A673 (cell line): Measurements from ENCODE around the gene PROC. TPM values are rescaled to one million over a fixed set of nuclear protein-coding genes. Genes with fewer than 3 reads are reported as not detected.

Experiments used
- BruUV-seq: library from RNA; stranded (reverse); fragments of 400-500 nt; replicated peaks from 2 replicates; lab custom pipeline; 2021; lab: Mats Ljungman, UMichigan
- CTCF ChIA-PET: fragments of 300-600 bp; sonication (Branson Sonifier 250); formaldehyde crosslinking; loops from one replicate; lab custom pipeline; 2022; ENCODE audit warnings: antibody characterized with exemption; lab: Charles Lee
- POLR2A ChIA-PET: fragments of 300-600 bp; sonication (Branson Sonifier 250); formaldehyde crosslinking; loops from one replicate; lab custom pipeline; 2022; ENCODE audit warnings: antibody characterized with exemption; ENCODE audit not compliant: low non-redundant PET; lab: Charles Lee
- DNase-seq: peaks from one replicate; pipeline ENCODE4 v3.0.0-alpha.2; 2015; ENCODE audit warnings: low spot score
- H3K27ac ChIP-seq: fragments of 200-600 bp; sonication (generic); 2 replicates; pipeline ENCODE4 v1.5.1; 2016; ENCODE audit warnings: mixed run types, low read depth, mild to moderate bottlenecking, mixed read lengths, antibody characterized with exemption, low read length; ENCODE audit not compliant: poor library complexity, severe bottlenecking
- H3K27me3 ChIP-seq: fragments of 200-600 bp; sonication (generic); replicated peaks from 2 replicates; pipeline ENCODE4 v1.6.1; 2017; ENCODE audit warnings: mixed run types, low read depth, mild to moderate bottlenecking, mixed read lengths, antibody characterized with exemption, low read length; ENCODE audit not compliant: insufficient read depth, poor library complexity
- H3K36me3 ChIP-seq: fragments of 200-600 bp; sonication (generic); 2 replicates; pipeline ENCODE4 v1.6.1; 2016; ENCODE audit warnings: mixed run types, mild to moderate bottlenecking, mixed read lengths, antibody characterized with exemption, low read length; ENCODE audit not compliant: insufficient read depth, poor library complexity, severe bottlenecking
- H3K4me1 ChIP-seq: fragments of 200-600 bp; sonication (generic); 2 replicates; pipeline ENCODE4 v1.6.1; 2017; ENCODE audit warnings: mixed run types, mild to moderate bottlenecking, mixed read lengths, antibody characterized with exemption, low read length; ENCODE audit not compliant: insufficient read depth, poor library complexity, severe bottlenecking
- H3K4me3 ChIP-seq: fragments of 200-600 bp; sonication (generic); 2 replicates; pipeline ENCODE4 v1.5.1; 2016; ENCODE audit warnings: low read depth, mixed run types, mild to moderate bottlenecking, mixed read lengths, low read length; ENCODE audit not compliant: poor library complexity, severe bottlenecking
- H3K9me3 ChIP-seq: fragments of 200-600 bp; sonication (generic); 2 replicates; pipeline ENCODE4 v1.6.1; 2016; ENCODE audit warnings: mixed run types, low read depth, mild to moderate bottlenecking, mixed read lengths, antibody characterized with exemption, low read length; ENCODE audit not compliant: poor library complexity, severe bottlenecking
- EZH2 ChIP-seq: fragments of 200-600 bp; sonication (generic); IDR thresholded peaks from 2 replicates; pipeline ENCODE4 v1.6.1; 2017; ENCODE audit warnings: borderline replicate concordance, low read depth, mild to moderate bottlenecking, mixed read lengths, antibody characterized with exemption, low read length; ENCODE audit not compliant: poor library complexity, severe bottlenecking
- intact Hi-C: fragments of 100-400 bp; cut with micrococcal nuclease; formaldehyde crosslinking; loops from one replicate; pipeline ENCODE4 v1.10.0; 2022; ENCODE audit not compliant: unreplicated experiment
- total RNA-seq: library from RNA; stranded (reverse); gene quantifications from 2 replicates; pipeline ENCODE4 v1.2.3, GENCODE V29; 2021
- TF ChIP-seq, protein P1 (sequence below): fragments of 300-800, 200-600 bp; sonication (generic); conservative IDR thresholded peaks from 2 replicates; pipeline ENCODE4 v1.5.1; 2017; ENCODE audit warnings: low read depth, mild to moderate bottlenecking, antibody characterized with exemption, low read length, moderate library complexity, mixed read lengths

PROC gene
- total RNA-seq, 1 experiment from 2014 or later, result not detected

DNA sequence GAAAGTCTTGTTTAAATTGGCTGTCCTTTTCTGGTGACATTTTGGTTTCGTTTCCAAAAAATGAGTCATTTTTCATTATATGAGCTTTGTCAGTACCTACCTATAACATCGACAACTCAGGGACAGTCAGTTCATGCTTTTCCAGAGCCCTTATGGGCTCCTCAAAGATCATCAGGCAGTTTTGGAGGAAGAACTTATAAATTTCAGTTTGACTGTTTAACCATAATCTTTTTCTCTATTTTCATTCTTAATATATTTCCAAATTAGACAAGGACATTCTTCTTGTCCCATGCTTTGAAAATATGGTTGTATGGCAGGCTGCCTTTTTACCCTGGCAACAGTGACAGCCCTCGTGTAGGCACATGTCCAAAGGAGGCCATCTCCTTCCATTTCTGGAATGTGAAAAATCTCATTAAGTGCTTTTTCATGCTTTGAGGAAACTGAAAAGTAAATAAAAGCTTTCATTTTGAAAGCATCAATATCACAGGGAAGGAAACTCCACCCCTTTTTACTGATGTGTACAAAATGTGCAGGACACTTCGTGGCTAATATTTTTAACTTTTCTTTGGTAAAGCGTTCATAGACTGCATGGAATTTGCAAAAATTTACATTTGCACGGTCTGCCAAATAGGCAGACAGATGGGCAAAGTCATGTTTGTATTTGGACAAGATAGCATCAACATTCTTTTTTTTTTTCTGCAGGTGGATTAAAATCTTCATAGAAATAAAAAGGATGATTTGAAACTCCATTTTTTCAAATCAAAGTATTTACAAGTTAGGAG, 7.2 kb upstream of the PROC start:
- peak; percentile 78 for DNase-seq
- TF ChIP-seq, protein P1, sequence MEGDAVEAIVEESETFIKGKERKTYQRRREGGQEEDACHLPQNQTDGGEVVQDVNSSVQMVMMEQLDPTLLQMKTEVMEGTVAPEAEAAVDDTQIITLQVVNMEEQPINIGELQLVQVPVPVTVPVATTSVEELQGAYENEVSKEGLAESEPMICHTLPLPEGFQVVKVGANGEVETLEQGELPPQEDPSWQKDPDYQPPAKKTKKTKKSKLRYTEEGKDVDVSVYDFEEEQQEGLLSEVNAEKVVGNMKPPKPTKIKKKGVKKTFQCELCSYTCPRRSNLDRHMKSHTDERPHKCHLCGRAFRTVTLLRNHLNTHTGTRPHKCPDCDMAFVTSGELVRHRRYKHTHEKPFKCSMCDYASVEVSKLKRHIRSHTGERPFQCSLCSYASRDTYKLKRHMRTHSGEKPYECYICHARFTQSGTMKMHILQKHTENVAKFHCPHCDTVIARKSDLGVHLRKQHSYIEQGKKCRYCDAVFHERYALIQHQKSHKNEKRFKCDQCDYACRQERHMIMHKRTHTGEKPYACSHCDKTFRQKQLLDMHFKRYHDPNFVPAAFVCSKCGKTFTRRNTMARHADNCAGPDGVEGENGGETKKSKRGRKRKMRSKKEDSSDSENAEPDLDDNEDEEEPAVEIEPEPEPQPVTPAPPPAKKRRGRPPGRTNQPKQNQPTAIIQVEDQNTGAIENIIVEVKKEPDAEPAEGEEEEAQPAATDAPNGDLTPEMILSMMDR, result no peak
- TF ChIP-seq EZH2, result no peak
- Histone ChIP-seq H3K36me3 (no peaks in the 10 kb centered on the region), H3K4me3 (peak overlapping the region; percentile 11), H3K9me3 (peaks cover 8% of the 10 kb centered on the region), H3K4me1 (peaks cover 44% of the 10 kb centered on the region), H3K27me3 (no peaks in the 10 kb centered on the region), H3K27ac (peak overlapping the region; percentile 34)
- ChIA-PET CTCF (no interaction called here), POLR2A (no interaction called here)
- BruUV-seq, result no TSS peak
- intact Hi-C loops, result no loop called here

DNA sequence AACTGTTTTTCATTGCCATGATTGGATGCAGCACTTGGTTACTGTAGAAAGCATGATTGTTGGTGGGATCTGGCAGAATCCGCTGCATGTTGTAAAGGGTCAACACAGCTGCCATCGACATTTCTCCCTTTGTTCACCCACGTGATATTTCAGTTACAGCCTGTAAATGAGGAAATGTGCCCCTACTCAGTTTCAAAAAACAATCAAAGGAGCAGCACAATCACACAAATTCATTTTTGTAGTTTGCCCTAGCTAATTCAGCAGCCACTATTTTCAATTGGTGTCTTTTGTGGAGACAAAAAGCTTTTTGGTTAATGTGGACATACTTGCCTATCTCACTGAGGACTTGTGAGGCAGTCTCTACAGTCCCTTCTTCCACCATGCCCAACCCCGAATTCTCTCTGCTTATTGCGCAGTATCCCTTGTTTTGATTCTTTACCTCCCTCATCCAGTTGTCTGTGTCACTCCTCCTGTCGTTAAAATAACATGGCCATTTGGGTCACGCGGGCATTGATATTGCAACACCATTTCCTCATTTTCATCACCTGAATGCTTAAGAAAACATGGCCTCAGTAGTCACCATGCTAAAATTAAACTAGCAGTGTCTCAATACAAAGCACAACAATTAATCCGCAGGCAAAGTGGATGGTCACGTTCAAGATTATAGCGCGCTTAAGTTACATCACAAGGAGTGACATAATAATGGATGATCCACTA, 6.4 kb upstream of the PROC start:
- Histone ChIP-seq H3K4me1 (peaks cover 47% of the 10 kb centered on the region), H3K27me3 (no peaks in the 10 kb centered on the region), H3K27ac (peak overlapping the region; percentile 34), H3K36me3 (no peaks in the 10 kb centered on the region), H3K9me3 (peaks cover 8% of the 10 kb centered on the region), H3K4me3 (no peak overlapping the region)
- ChIA-PET POLR2A (no interaction called here), CTCF (no interaction called here)
- intact Hi-C loops, result no loop called here
- TF ChIP-seq, protein P1, result no peak
- no peak for TF ChIP-seq EZH2
- no TSS peak for BruUV-seq
- no peak for DNase-seq

DNA sequence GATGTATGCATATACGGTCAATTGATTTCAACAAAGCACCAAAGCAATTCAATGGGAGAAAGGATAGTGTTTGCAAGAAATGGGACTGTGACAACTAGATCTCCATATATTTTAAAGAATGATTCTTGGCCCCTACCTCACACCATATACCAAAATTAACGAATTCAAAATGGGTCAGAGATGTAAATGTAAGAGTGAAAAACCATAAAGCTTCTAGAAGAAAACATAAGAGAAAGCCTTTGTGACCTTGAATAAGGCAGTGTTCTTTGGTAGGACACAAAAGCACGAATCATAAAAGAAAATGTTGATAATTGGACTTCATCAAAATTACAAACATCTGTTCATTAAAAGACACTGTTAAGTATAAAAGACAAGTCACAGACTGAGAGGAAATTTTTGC, 5.0 kb upstream of the PROC start:
- BruUV-seq, result no TSS peak
- intact Hi-C loops, result no loop called here
- no peak for TF ChIP-seq EZH2
- TF ChIP-seq, protein P1, result no peak
- no peak for DNase-seq
- H3K27ac ChIP-seq, result peak overlapping the region; percentile 36
- no peaks in the 10 kb centered on the region for H3K36me3 ChIP-seq
- H3K27me3 ChIP-seq, result no peaks in the 10 kb centered on the region
- H3K4me3 ChIP-seq, result no peak overlapping the region
- POLR2A ChIA-PET, result no interaction called here
- peaks cover 42% of the 10 kb centered on the region for H3K4me1 ChIP-seq
- CTCF ChIA-PET, result no interaction called here
- H3K9me3 ChIP-seq, result peaks cover 8% of the 10 kb centered on the region
